GM21786 (cell line): ENCODE measurements around the gene RERE.
"Not testable (repeated sequence)": the region's sequence is repeated elsewhere in the genome, so short reads cannot be mapped to it uniquely, and the experiment has no call there.

Experiments used
- ATAC-seq: cut with Tn5 transposase; IDR thresholded peaks from one replicate; pipeline ENCODE4 v1.9.1; 2021; ENCODE audit not compliant: unreplicated experiment

RERE gene

GRCh38 chr1:8394456-8395321 lies 422.8 kb downstream of the RERE start:
- ATAC-seq: no peak

GRCh38 chr1:8392522-8392921 lies 424.9 kb downstream of the RERE start:
- no peak for ATAC-seq

- no peak for ATAC-seq
Observed at GRCh38 chr1:8390707-8391106, 426.7 kb downstream of the RERE start.

- ATAC-seq: no peak
Observed at GRCh38 chr1:8389958-8390535, 427.4 kb downstream of the RERE start.

- ATAC-seq: no peak
Observed at GRCh38 chr1:8388732-8389562, 428.5 kb downstream of the RERE start.

GRCh38 chr1:8386247-8386646 lies 431.2 kb downstream of the RERE start:
- no peak for ATAC-seq

- no peak for ATAC-seq
Observed at GRCh38 chr1:8384577-8384976, 432.9 kb downstream of the RERE start.

GRCh38 chr1:8384088-8384487 lies 433.4 kb downstream of the RERE start:
- ATAC-seq: no peak

- ATAC-seq: no peak
Observed at GRCh38 chr1:8382608-8383505, 434.6 kb downstream of the RERE start.

GRCh38 chr1:8382051-8382505 lies 435.4 kb downstream of the RERE start:
- no peak for ATAC-seq

GRCh38 chr1:8381618-8382017 lies 435.8 kb downstream of the RERE start:
- no peak for ATAC-seq

GRCh38 chr1:8380310-8380709 lies 437.1 kb downstream of the RERE start:
- ATAC-seq: not testable (repeated sequence)

- no peak for ATAC-seq
Observed at GRCh38 chr1:8379513-8380186, 437.8 kb downstream of the RERE start.

- ATAC-seq: no peak
Observed at GRCh38 chr1:8378981-8379470, 438.4 kb downstream of the RERE start.

GRCh38 chr1:8378178-8378577 lies 439.3 kb downstream of the RERE start:
- no peak for ATAC-seq

GRCh38 chr1:8377271-8377981 lies 440.0 kb downstream of the RERE start:
- no peak for ATAC-seq

- no peak for ATAC-seq
Observed at GRCh38 chr1:8376358-8376840, 441.0 kb downstream of the RERE start.

- no peak for ATAC-seq
Observed at GRCh38 chr1:8374812-8375211, 442.6 kb downstream of the RERE start.

GRCh38 chr1:8374356-8374755 lies 443.1 kb downstream of the RERE start:
- ATAC-seq: no peak
